AG10803 (cell line): Measurements from ENCODE around the gene PCSK5.
A peak's percentile ranks its signal among the peaks of the same experiment; 100 is the strongest.

Experiments used
- DNase-seq: peaks from one replicate; pipeline ENCODE4 v3.0.0; 2010; ENCODE audit warnings: low read depth
- H3K4me3 ChIP-seq: 2 replicates; pipeline ENCODE4 v1.5.1; 2011; ENCODE audit warnings: mild to moderate bottlenecking, low read length, control low read depth
- CTCF ChIP-seq: conservative IDR thresholded peaks from 2 replicates; pipeline ENCODE4 v1.5.1; 2011; ENCODE audit warnings: mild to moderate bottlenecking, low read length, control low read depth, inconsistent platforms

PCSK5 gene

GRCh38 chr9:76162751-76163500, 272.5 kb downstream of the PCSK5 start:
- TF ChIP-seq CTCF = no peak
- no peak overlapping the region for H3K4me3 ChIP-seq
- DNase-seq = peak; percentile 55

- no peak for DNase-seq
Measured at GRCh38 chr9:76166526-76166925, 276.1 kb downstream of the PCSK5 start.

GRCh38 chr9:76176171-76176570, 285.7 kb downstream of the PCSK5 start:
- TF ChIP-seq CTCF = no peak
- no peak for DNase-seq

More at GRCh38 chr9:76166526-76166925, 276.1 kb downstream of the PCSK5 start:
- no peak for TF ChIP-seq CTCF
- H3K4me3 ChIP-seq = no peak overlapping the region

GRCh38 chr9:76177931-76178330, 287.5 kb downstream of the PCSK5 start:
- TF ChIP-seq CTCF = no peak
- DNase-seq = no peak
- no peak overlapping the region for H3K4me3 ChIP-seq

More at GRCh38 chr9:76176171-76176570, 285.7 kb downstream of the PCSK5 start:
- no peak overlapping the region for H3K4me3 ChIP-seq

- peak; percentile 59 for DNase-seq
- no peak for TF ChIP-seq CTCF
- H3K4me3 ChIP-seq = no peak overlapping the region
Measured at GRCh38 chr9:76180541-76180940, 290.1 kb downstream of the PCSK5 start.

DNA sequence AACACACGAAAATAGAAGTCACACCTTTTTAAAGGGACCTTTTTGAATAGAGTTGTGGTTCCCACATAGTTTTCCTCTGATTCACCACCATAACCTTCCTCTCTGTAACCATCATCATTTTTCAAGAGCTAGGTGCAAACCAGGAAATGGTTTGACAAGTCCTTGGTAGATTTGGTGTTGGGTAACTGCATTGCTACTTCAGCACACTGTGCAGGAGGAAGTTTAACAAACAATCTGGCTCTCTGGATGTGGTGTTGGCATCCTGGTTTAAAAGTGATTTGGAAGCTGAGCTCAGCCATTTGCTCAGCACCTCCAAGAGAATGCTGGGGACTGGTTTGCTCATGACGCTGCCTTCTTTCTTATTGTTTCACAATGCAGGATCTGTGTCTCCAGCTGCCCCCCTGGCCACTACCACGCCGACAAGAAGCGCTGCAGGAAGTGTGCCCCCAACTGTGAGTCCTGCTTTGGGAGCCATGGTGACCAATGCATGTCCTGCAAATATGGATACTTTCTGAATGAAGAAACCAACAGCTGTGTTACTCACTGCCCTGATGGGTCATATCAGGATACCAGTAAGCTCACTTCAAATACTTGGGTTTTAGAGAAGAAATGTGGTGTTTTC, 290.7 kb downstream of the PCSK5 start:
- DNase-seq = peak; percentile 49
- TF ChIP-seq CTCF = no peak
- no peak overlapping the region for H3K4me3 ChIP-seq

DNA sequence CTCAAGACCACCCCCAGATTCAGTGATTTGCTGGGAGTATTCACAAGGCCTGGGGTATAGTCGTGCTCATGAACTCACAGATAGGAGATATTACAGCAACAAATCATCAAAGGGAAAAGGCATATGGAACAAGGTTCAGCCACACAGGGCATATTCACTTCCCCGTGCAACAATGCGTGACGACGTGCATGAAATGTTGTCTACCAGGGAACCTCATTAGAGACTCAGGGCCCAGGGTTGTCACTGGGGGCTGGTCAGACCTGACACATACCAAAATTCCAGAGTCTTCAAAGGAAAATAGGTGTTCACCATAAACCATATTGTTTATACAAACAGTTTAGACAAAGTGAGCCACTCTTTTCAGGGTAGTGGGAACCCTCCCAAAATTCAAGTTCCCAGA, 291.3 kb downstream of the PCSK5 start:
- no peak for DNase-seq
- no peak overlapping the region for H3K4me3 ChIP-seq
- TF ChIP-seq CTCF = no peak
